ENCODE results near the gene CAMP.

- TF ChIP-seq CTCF (conservative IDR thresholded peaks at IDR 0.05; ENCODE audit: low read length) (no peak), EZH2phosphoT487 (IDR thresholded peaks at IDR 0.05; ENCODE audit: borderline replicate concordance) (no peak)
Measured at GRCh38 chr3:48233542-48233941, 10.2 kb downstream of the CAMP start.
